GM21786 (cell line): ENCODE data around the gene REEP6.
"Not testable (repeated sequence)": the region's sequence is repeated elsewhere in the genome, so short reads cannot be mapped to it uniquely, and the experiment has no call there.

Experiments used
- ATAC-seq: cut with Tn5 transposase; IDR thresholded peaks from one replicate; pipeline ENCODE4 v1.9.1; 2021; ENCODE audit not compliant: unreplicated experiment

REEP6 gene

GRCh38 chr19:1505991-1506881, 15.3 kb downstream of the REEP6 start:
- ATAC-seq = no peak

GRCh38 chr19:1507192-1507660, 16.2 kb downstream of the REEP6 start:
- no peak for ATAC-seq

- ATAC-seq = no peak
Measured at GRCh38 chr19:1507763-1508506, 17.0 kb downstream of the REEP6 start.

- ATAC-seq = no peak
Measured at GRCh38 chr19:1508507-1508856, 17.5 kb downstream of the REEP6 start.

GRCh38 chr19:1509602-1510441, 18.8 kb downstream of the REEP6 start:
- ATAC-seq = no peak

GRCh38 chr19:1510442-1510806, 19.4 kb downstream of the REEP6 start:
- ATAC-seq = no peak

- ATAC-seq = no peak
Measured at GRCh38 chr19:1510807-1511206, 19.8 kb downstream of the REEP6 start.

GRCh38 chr19:1511318-1512317, 20.6 kb downstream of the REEP6 start:
- no peak for ATAC-seq

- ATAC-seq = no peak
Measured at GRCh38 chr19:1512671-1513498, 21.9 kb downstream of the REEP6 start, which contains the start of gene ADAMTSL5. TSS of gene ADAMTSL5 (minus strand) at chr19:1513019. CDS start at chr19:1510943, 2,076 bp downstream.

GRCh38 chr19:1513499-1514294, 22.7 kb downstream of the REEP6 start:
- no peak for ATAC-seq

- ATAC-seq = no peak
Measured at GRCh38 chr19:1514295-1514661, 23.3 kb downstream of the REEP6 start.

GRCh38 chr19:1514986-1515721, 24.2 kb downstream of the REEP6 start:
- no peak for ATAC-seq

- ATAC-seq = no peak
Measured at GRCh38 chr19:1516395-1516753, 25.4 kb downstream of the REEP6 start.

GRCh38 chr19:1518471-1518870, 27.5 kb downstream of the REEP6 start:
- ATAC-seq = no peak

GRCh38 chr19:1519802-1520201, 28.8 kb downstream of the REEP6 start:
- not testable (repeated sequence) for ATAC-seq

GRCh38 chr19:1520203-1520780, 29.3 kb downstream of the REEP6 start:
- no peak for ATAC-seq

GRCh38 chr19:1521636-1522035, 30.7 kb downstream of the REEP6 start:
- ATAC-seq = no peak
